ENCODE measurements around the gene MYL5. TPM values are rescaled to one million over a fixed set of nuclear protein-coding genes. Genes with fewer than 3 reads are reported as not detected.

Gene MYL5
- total RNA-seq, 1 experiment from 2014 or later = 1.2 TPM

- no peak for DNase-seq
Observed at GRCh38 chr4:653080-653821, 21.1 kb upstream of the MYL5 start.

DNA sequence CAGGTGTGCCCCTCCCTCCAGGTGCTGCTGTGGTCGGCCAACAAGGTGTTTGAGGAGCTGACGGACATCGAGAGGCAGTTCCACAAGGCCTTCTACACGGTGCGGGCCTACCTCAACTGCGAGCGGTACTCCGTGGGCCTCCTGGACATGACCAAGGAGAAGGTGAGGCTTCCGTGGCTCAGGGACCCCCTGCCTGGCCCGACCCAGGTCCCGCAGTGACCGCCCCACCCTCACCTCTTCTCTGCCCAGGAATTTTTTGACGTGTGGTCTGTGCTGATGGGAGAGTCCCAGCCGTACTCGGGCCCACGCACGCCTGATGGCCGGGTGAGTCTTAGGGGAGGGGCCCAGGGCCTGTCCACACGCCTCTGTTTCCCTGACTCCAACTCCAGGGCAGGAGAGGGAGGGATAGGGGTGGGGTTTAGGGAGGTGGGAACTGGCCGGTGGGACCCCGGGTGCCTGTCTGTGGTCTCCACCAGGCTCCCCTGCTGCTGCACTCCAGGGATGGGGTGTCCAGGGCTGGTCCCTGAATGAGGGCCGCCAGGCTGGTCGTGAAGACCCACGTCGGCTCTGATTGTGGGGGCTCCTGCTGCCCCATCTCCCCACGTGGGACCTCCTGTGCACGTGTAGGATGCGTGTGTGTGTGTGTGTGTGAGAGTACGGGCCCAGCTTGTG, 20.4 kb upstream of the MYL5 start:
- DNase-seq = no peak
- no peaks in the 10 kb centered on the region for H3K9me3 ChIP-seq
- no peaks in the 10 kb centered on the region for H3K36me3 ChIP-seq
- no peaks in the 10 kb centered on the region for H3K27me3 ChIP-seq
- no peak overlapping the region for H3K4me3 ChIP-seq

More at GRCh38 chr4:653080-653821, 21.1 kb upstream of the MYL5 start:
- H3K36me3 ChIP-seq = no peaks in the 10 kb centered on the region
- H3K27me3 ChIP-seq = no peaks in the 10 kb centered on the region
- no peak overlapping the region for H3K4me3 ChIP-seq
- H3K9me3 ChIP-seq = no peaks in the 10 kb centered on the region

GRCh38 chr4:654503-654845, 19.9 kb upstream of the MYL5 start:
- Histone ChIP-seq H3K27me3 (no peaks in the 10 kb centered on the region), H3K36me3 (no peaks in the 10 kb centered on the region), H3K4me3 (no peak overlapping the region), H3K9me3 (no peaks in the 10 kb centered on the region)
- DNase-seq = no peak

DNA sequence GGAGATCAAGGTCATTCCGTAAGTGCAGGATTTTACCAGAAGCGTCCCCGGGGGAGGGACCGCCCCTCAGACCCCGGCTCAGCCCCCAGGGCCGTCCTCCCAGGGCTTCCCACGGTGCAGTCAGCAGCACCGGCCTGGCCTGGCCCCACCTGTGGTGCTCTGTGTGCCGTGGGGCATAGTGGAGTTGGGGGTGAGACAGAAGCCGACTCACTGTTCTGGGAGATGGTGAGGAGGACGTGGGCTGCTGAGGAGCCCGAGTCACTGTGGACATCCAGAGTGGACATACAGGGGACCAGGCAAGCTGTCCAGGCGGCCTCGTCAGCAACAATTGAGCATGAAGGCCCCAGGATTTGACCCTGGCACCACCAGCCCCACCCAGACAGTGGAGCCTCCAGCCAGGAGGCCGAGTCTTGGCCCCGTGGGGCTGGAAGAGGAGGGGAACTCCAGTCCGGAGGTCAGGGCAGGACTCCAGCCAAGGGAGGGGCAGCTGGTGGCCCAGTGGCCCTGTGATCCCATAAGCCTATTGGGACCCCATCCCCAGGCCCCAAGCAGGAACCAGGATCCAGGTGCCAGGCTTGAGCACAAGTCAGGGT, 19.4 kb upstream of the MYL5 start:
- DNase-seq = no peak

DNA sequence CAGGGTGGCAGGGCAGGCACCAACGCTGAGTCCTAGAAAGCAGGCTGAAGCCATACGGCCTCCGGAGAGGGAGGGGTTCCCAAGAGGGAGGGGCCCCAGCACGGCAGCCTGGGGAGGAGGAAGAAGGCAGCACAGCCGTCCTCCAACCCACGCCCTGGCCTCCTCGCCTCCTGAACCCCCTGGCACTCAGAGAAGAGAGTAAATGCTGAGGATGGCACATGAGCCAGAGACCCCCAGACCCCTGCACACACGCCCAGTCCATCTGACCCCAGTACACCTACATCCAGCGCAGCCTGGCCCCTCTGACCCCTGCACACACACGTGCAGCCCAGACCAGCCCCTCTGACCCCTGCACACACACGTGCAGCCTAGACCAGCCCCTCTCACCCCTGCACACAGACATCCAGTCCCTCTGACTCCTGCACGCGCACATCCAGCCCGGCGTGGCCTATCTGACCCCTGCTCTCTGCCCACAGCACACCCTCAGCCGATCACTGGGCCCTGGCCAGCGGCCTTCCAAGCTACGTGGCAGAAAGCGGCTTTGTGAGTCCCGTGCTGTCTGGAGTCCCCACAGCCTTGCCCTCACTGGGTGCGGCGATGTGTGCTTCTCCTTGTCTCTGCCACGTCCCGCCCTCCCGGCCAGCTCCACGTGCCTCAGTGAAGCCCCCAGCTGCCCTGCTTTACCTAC, 18.7 kb upstream of the MYL5 start:
- Histone ChIP-seq H3K27me3 (no peaks in the 10 kb centered on the region), H3K4me3 (no peak overlapping the region), H3K9me3 (no peaks in the 10 kb centered on the region), H3K36me3 (no peaks in the 10 kb centered on the region)
- no peak for DNase-seq

More for the DNA sequence above, 19.4 kb upstream of the MYL5 start:
- Histone ChIP-seq H3K9me3 (no peaks in the 10 kb centered on the region), H3K36me3 (no peaks in the 10 kb centered on the region), H3K4me3 (no peak overlapping the region), H3K27me3 (no peaks in the 10 kb centered on the region)

DNA sequence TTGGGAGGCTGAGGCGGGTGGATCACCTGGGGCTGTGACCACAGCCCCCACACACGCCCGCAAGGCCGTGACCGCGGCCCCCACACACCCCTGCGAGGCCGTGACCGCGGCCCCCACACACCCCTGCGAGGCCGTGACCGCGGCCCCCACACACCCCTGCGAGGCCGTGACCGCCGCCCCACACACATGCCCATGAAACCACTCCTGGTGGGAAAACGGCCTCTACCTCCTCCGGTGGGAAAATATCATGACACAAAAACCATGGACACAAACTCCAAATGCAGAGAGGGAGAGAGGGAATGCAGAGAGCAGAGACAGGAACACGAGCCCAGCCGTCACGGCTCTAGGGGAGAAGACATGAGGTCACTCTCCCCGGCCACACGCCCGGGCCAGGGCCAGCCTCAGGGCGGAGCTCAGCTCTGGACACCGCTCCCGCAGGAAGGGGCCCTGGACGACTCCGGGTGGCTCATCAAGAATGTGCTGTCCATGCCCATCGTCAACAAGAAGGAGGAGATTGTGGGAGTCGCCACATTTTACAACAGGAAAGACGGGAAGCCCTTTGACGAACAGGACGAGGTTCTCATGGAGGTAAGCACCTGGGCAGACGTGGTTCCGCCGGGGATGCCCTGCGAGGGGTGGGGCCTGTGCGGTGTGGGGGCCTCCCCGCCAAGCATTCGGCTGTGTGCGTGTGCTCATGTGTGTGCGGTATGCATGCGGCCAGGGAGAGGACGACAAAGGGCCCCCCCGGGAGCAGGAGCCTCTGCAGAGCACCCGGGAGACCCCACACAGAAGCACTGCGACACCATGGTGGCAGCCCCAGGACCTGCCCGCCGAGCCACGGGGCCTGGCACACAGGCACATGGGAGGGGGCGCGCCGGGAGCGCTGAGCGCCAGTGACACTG, 17.7 kb upstream of the MYL5 start:
- no peak for DNase-seq
- Histone ChIP-seq H3K9me3 (no peaks in the 10 kb centered on the region), H3K27me3 (no peaks in the 10 kb centered on the region), H3K4me3 (no peak overlapping the region), H3K36me3 (no peaks in the 10 kb centered on the region)

GRCh38 chr4:657338-657833, 17.0 kb upstream of the MYL5 start:
- DNase-seq = no peak

GRCh38 chr4:657834-658667, 16.3 kb upstream of the MYL5 start:
- no peaks in the 10 kb centered on the region for H3K27me3 ChIP-seq
- DNase-seq = no peak
- H3K4me3 ChIP-seq = no peak overlapping the region
- no peaks in the 10 kb centered on the region for H3K36me3 ChIP-seq
- H3K9me3 ChIP-seq = no peaks in the 10 kb centered on the region

More at GRCh38 chr4:657338-657833, 17.0 kb upstream of the MYL5 start:
- H3K9me3 ChIP-seq = no peaks in the 10 kb centered on the region
- no peaks in the 10 kb centered on the region for H3K36me3 ChIP-seq
- H3K4me3 ChIP-seq = no peak overlapping the region
- no peaks in the 10 kb centered on the region for H3K27me3 ChIP-seq

DNA sequence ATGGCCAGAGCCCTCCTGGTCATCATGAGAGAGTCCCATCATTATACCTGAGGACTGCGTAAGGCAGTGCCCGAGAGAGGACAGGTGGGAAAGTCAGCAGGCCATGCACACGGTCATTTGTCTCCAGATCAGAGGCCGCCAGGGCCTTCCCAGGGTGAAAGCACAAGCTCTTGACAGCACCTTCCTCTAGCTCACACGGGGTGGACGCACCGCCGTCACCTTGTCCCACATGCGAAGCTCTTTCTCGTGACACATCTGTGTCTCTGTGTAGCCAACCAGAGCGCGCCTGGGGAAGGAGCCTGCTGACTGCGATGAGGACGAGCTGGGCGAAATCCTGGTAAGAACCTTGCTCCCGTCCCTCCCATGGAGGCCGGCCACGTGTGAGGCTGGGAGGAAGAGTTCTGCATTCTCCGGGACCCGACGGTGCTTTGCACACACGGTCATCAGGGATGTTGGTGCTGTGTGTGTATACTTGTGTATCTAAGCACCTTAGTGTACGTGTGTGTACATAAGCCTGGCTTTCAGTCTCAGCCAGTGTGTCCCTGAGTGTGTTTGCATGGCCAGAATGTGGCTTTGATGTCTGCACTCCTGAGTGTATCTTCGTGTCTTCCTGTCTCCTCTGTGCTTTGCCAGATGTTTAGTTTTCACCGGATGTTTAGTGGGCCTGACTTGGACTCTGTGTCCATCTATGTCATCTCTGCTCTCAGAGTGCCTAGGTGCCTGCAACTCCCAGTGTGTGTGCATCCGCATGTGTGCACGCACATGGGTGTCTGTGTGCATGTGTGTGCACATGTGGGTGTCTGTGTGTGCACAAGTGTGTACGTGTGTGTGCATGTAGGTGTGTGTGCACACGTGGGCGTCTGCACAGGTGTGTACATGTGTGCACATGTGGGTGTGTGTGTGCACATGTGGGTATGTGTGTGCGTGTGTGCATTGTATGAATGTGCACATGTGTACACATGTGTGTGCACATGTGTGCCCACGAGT, 15.4 kb upstream of the MYL5 start:
- Histone ChIP-seq H3K9me3 (no peaks in the 10 kb centered on the region), H3K36me3 (no peaks in the 10 kb centered on the region), H3K27me3 (no peaks in the 10 kb centered on the region), H3K4me3 (no peak overlapping the region)
- no peak for DNase-seq

GRCh38 chr4:659851-660250, 14.5 kb upstream of the MYL5 start:
- no peaks in the 10 kb centered on the region for H3K27me3 ChIP-seq
- no peak overlapping the region for H3K4me3 ChIP-seq
- no peak for DNase-seq
- H3K36me3 ChIP-seq = no peaks in the 10 kb centered on the region
- no peaks in the 10 kb centered on the region for H3K9me3 ChIP-seq

GRCh38 chr4:660401-660800, 13.9 kb upstream of the MYL5 start:
- no peaks in the 10 kb centered on the region for H3K9me3 ChIP-seq

DNA sequence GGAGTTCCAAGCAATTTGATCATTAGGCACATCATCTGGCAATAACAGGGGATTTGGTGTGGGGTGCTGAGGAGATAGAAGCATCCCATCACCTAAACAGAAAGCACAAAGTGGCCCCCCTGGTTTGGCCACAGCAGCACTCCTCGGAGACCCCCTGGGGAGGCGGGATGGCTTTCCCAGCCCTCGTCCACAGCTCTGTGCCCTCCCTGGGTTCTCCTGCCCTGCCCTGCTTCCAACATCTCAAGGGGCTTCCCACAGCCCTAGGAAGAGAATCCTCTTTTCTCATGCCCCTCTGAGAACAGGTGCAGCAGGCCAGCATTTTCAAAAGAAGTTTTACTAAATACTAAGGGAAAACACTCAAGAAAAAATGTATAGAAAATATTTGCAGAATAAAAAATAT, 13.1 kb upstream of the MYL5 start:
- H3K36me3 ChIP-seq = no peaks in the 10 kb centered on the region
- H3K4me3 ChIP-seq = no peak overlapping the region
- DNase-seq = no peak
- no peaks in the 10 kb centered on the region for H3K9me3 ChIP-seq
- no peaks in the 10 kb centered on the region for H3K27me3 ChIP-seq

More at GRCh38 chr4:660401-660800, 13.9 kb upstream of the MYL5 start:
- no peak for DNase-seq
- Histone ChIP-seq H3K27me3 (no peaks in the 10 kb centered on the region), H3K36me3 (no peaks in the 10 kb centered on the region), H3K4me3 (no peak overlapping the region)

- Histone ChIP-seq H3K4me3 (no peak overlapping the region), H3K36me3 (no peaks in the 10 kb centered on the region), H3K27me3 (no peaks in the 10 kb centered on the region), H3K9me3 (no peaks in the 10 kb centered on the region)
- no peak for DNase-seq
Observed at GRCh38 chr4:661881-662761, 12.2 kb upstream of the MYL5 start.

DNA sequence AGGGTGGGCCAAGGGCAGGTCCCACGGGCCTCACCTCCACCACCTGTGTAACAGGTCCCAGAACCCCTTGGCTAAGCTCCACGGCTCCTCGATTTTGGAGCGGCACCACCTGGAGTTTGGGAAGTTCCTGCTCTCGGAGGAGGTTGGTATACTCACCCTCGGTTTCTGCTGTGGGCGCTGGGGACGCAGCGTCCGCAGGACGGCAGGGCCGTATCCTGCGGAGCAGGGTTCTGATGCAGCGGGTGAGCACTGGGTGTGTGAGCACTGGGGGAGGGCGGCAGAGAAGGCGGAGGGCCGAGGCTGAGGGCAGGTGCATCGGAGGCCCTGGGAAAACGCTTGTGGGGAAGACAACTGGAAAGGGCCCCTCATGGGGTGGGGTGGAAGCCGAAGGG, 11.3 kb upstream of the MYL5 start:
- H3K4me3 ChIP-seq = no peak overlapping the region
- no peaks in the 10 kb centered on the region for H3K27me3 ChIP-seq
- no peaks in the 10 kb centered on the region for H3K9me3 ChIP-seq
- H3K36me3 ChIP-seq = no peaks in the 10 kb centered on the region
- DNase-seq = no peak

All from MG63 (cell line).